HepG2 (cell line): ENCODE measurements around the gene NFKB2. TPM values are rescaled to one million over a fixed set of nuclear protein-coding genes. Genes with fewer than 3 reads are reported as not detected.

Experiments used
- ARNT2 ChIP-seq: sonication (generic); formaldehyde crosslinking; IDR thresholded peaks from 2 replicates; pipeline ENCODE4 v1.8.0; 2022; ENCODE audit warnings: mild to moderate bottlenecking, low read depth, missing genetic modification reagents, moderate library complexity
- CBX5 ChIP-seq: sonication (generic); formaldehyde crosslinking; IDR thresholded peaks from 2 replicates; pipeline ENCODE4 v1.4.0; 2020; ENCODE audit warnings: missing genetic modification reagents, borderline replicate concordance
- CEBPZ ChIP-seq: IDR thresholded peaks from 2 replicates; pipeline ENCODE4 v1.6.1; 2012; ENCODE audit warnings: low read length, improper control_type of control experiment
- MXD4 ChIP-seq: IDR thresholded peaks from 2 replicates; pipeline ENCODE4 v1.6.1; 2016; ENCODE audit warnings: mild to moderate bottlenecking, missing biosample characterization, missing genetic modification reagents
- POGZ ChIP-seq: sonication (generic); formaldehyde crosslinking; IDR thresholded peaks from 2 replicates; pipeline ENCODE4 v1.4.0; 2020; ENCODE audit warnings: mild to moderate bottlenecking, missing genetic modification reagents
- RXRA ChIP-seq: sonication (generic); formaldehyde crosslinking; IDR thresholded peaks from 2 replicates; pipeline ENCODE4 v1.5.1; 2020; ENCODE audit warnings: missing genetic modification reagents
- TRAFD1 ChIP-seq: sonication (generic); formaldehyde crosslinking; IDR thresholded peaks from 2 replicates; pipeline ENCODE4 v1.5.1; 2020; ENCODE audit warnings: missing genetic modification reagents, mild to moderate bottlenecking, borderline replicate concordance
- XBP1 ChIP-seq: sonication (generic); formaldehyde crosslinking; IDR thresholded peaks from 2 replicates; pipeline ENCODE4 v1.5.0; 2020; ENCODE audit warnings: missing genetic modification reagents
- ZBTB8A ChIP-seq: sonication (generic); formaldehyde crosslinking; IDR thresholded peaks from 2 replicates; pipeline ENCODE4 v1.4.0; 2020; ENCODE audit warnings: mild to moderate bottlenecking, low read depth, missing genetic modification reagents, borderline replicate concordance
- ZNF383 ChIP-seq: sonication (generic); formaldehyde crosslinking; IDR thresholded peaks from 2 replicates; pipeline ENCODE4 v1.4.0; 2020; ENCODE audit warnings: missing genetic modification reagents, mild to moderate bottlenecking, borderline replicate concordance
- ZNF512 ChIP-seq: sonication (generic); formaldehyde crosslinking; IDR thresholded peaks from 2 replicates; pipeline ENCODE4 v1.4.0; 2020; ENCODE audit warnings: mild to moderate bottlenecking, missing genetic modification reagents
- ZNF557 ChIP-seq: sonication (generic); formaldehyde crosslinking; IDR thresholded peaks from 2 replicates; pipeline ENCODE4 v1.4.0; 2020; ENCODE audit warnings: missing genetic modification reagents
- ZNF777 ChIP-seq: sonication (generic); formaldehyde crosslinking; IDR thresholded peaks from 2 replicates; pipeline ENCODE4 v1.4.0; 2020; ENCODE audit warnings: missing genetic modification reagents
- polyA plus RNA-seq, 8 experiments: library from polyadenylated mRNA; depleted of rRNA in 3 of 8; stranded (reverse) in 7 of 8; unstranded in 1 of 8; fragments of >200 nt; fragmentation: Illumina TruSeq in 4 of 8; extraction: Trizol in 4 of 8; gene quantifications; 2 replicates each; pipeline versions ENCODE4 v1.2.1 to v1.2.3, GENCODE V29; 2011 to 2016; ENCODE audit warnings: low read depth in 4 of 8, missing spikeins in 1 of 8, mixed read lengths in 1 of 8; ENCODE audit not compliant: insufficient read depth in 1 of 8
- total RNA-seq, 5 experiments: library from RNA; depleted of rRNA; stranded (reverse); fragments of >200 nt; fragmentation: Illumina TruSeq; extraction: Trizol; gene quantifications; 2 replicates each; pipeline ENCODE4 v1.2.3, GENCODE V29; 2016; ENCODE audit warnings: low read depth in 1 of 5
- TF ChIP-seq, protein P1 (sequence below): sonication (generic); formaldehyde crosslinking; conservative IDR thresholded peaks from 2 replicates; pipeline ENCODE4 v1.4.0; 2020; ENCODE audit warnings: missing genetic modification reagents
- TF ChIP-seq, protein P2 (sequence below): IDR thresholded peaks from 2 replicates; pipeline ENCODE4 v1.6.1; 2012; ENCODE audit warnings: inconsistent platforms
- TF ChIP-seq, protein P3 (sequence below): sonication (generic); formaldehyde crosslinking; IDR thresholded peaks from 2 replicates; pipeline ENCODE4 v1.4.0; 2020; ENCODE audit warnings: missing genetic modification reagents, mild to moderate bottlenecking, borderline replicate concordance

NFKB2 gene
- total and polyA plus RNA-seq, 2 of the 13 experiments (the other 11 are each of a cell fraction or from before 2014, with no cell fraction given) = 7.7 to 12.5 TPM

GRCh38 chr10:102394079-102394800, 1.3 kb upstream of the NFKB2 start (continued):
- TF ChIP-seq CEBPZ (no peak), XBP1 (CRISPR knock-in tag) (0 out of 2 replicates have a peak, but pooled peaks have one; percentile 41), RXRA (peak; percentile 62), TRAFD1 (CRISPR knock-in tag) (0 out of 2 replicates have a peak, but pooled peaks have one; percentile 47), POGZ (CRISPR knock-in tag) (0 out of 2 replicates have a peak, but pooled peaks have one; percentile 40), ZNF777 (CRISPR knock-in tag) (peak; percentile 92), ZNF557 (CRISPR knock-in tag) (no peak), ZNF512 (CRISPR knock-in tag) (0 out of 2 replicates have a peak, but pooled peaks have one; percentile 41), ZBTB8A (no peak; the same call in 1 of the 2 replicates), MXD4 (CRISPR knock-in tag) (peak; percentile 58; the same call in 1 of the 2 replicates), ZNF383 (0 out of 2 replicates have a peak, but pooled peaks have one; percentile 12), CBX5 (CRISPR knock-in tag) (no peak), ARNT2 (CRISPR knock-in tag) (peak; percentile 65)
- TF ChIP-seq, protein P1, sequence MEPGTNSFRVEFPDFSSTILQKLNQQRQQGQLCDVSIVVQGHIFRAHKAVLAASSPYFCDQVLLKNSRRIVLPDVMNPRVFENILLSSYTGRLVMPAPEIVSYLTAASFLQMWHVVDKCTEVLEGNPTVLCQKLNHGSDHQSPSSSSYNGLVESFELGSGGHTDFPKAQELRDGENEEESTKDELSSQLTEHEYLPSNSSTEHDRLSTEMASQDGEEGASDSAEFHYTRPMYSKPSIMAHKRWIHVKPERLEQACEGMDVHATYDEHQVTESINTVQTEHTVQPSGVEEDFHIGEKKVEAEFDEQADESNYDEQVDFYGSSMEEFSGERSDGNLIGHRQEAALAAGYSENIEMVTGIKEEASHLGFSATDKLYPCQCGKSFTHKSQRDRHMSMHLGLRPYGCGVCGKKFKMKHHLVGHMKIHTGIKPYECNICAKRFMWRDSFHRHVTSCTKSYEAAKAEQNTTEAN (CRISPR knock-in tag) = peak; percentile 65
- TF ChIP-seq, protein P2, sequence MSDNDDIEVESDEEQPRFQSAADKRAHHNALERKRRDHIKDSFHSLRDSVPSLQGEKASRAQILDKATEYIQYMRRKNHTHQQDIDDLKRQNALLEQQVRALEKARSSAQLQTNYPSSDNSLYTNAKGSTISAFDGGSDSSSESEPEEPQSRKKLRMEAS = peak; percentile 38
- TF ChIP-seq, protein P3, sequence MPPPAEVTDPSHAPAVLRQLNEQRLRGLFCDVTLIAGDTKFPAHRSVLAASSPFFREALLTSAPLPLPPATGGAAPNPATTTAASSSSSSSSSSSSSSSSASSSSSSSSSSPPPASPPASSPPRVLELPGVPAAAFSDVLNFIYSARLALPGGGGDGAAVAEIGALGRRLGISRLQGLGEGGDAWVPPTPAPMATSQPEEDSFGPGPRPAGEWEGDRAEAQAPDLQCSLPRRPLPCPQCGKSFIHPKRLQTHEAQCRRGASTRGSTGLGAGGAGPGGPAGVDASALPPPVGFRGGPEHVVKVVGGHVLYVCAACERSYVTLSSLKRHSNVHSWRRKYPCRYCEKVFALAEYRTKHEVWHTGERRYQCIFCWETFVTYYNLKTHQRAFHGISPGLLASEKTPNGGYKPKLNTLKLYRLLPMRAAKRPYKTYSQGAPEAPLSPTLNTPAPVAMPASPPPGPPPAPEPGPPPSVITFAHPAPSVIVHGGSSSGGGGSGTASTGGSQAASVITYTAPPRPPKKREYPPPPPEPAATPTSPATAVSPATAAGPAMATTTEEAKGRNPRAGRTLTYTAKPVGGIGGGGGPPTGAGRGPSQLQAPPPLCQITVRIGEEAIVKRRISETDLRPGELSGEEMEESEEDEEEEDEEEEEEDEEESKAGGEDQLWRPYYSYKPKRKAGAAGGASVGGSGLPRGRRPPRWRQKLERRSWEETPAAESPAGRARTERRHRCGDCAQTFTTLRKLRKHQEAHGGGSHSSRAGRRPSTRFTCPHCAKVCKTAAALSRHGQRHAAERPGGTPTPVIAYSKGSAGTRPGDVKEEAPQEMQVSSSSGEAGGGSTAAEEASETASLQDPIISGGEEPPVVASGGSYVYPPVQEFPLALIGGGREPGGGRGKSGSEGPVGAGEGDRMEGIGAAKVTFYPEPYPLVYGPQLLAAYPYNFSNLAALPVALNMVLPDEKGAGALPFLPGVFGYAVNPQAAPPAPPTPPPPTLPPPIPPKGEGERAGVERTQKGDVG = 0 out of 2 replicates have a peak, but pooled peaks have one; percentile 5
